Liver (tissue), 9 donors: ENCODE results near the gene PVALEF. TPM values are rescaled to one million over a fixed set of nuclear protein-coding genes. Genes with fewer than 3 reads are reported as not detected.

Source experiments
- DNase-seq: peaks from one replicate; pipeline ENCODE4 v3.0.0-alpha.2; 2017; ENCODE audit warnings: low spot score
- H3K27ac ChIP-seq, 2 donors: one replicate each; pipeline ENCODE4 v1.7.0; 2013; ENCODE audit warnings: inconsistent platforms in 2 of 2, low read length in 2 of 2, control low read depth in 1 of 2, low read depth in 1 of 2, mild to moderate bottlenecking in 1 of 2
- H3K27me3 ChIP-seq, 4 donors: one replicate each; pipeline versions ENCODE4 v1.6.1 to v1.7.0; 2013; ENCODE audit warnings: low read length in 3 of 4, inconsistent platforms in 1 of 4, mild to moderate bottlenecking in 1 of 4, moderate library complexity in 1 of 4; ENCODE audit not compliant: control insufficient read depth in 4 of 4, insufficient read depth in 4 of 4
- H3K36me3 ChIP-seq, 4 donors: one replicate each; pipeline versions ENCODE4 v1.6.1 to v1.7.0; 2013; ENCODE audit warnings: low read length in 3 of 4, mild to moderate bottlenecking in 3 of 4, low read depth in 1 of 4, moderate library complexity in 1 of 4; ENCODE audit not compliant: control insufficient read depth in 4 of 4, insufficient read depth in 3 of 4
- H3K4me1 ChIP-seq, 4 donors: one replicate each; pipeline versions ENCODE4 v1.6.1 to v1.7.0; 2013; ENCODE audit warnings: low read length in 3 of 4, mild to moderate bottlenecking in 3 of 4, moderate library complexity in 1 of 4; ENCODE audit not compliant: control insufficient read depth in 4 of 4, insufficient read depth in 4 of 4
- H3K4me3 ChIP-seq, 3 donors: one replicate each; pipeline versions ENCODE4 v1.6.1 to v1.7.0; 2013; ENCODE audit warnings: low read length in 3 of 3, control low read depth in 1 of 3, low read depth in 1 of 3, mild to moderate bottlenecking in 1 of 3
- H3K9ac ChIP-seq, 2 donors: one replicate each; pipeline ENCODE4 v1.7.0; 2013; ENCODE audit warnings: low read length in 2 of 2, mild to moderate bottlenecking in 2 of 2, moderate library complexity in 2 of 2, control low read depth in 1 of 2, low read depth in 1 of 2
- H3K9me3 ChIP-seq, 4 donors: one replicate each; pipeline versions ENCODE4 v1.6.1 to v1.7.0; 2013; ENCODE audit warnings: low read length in 3 of 4; ENCODE audit not compliant: control insufficient read depth in 4 of 4
- EGR1 ChIP-seq, 2 donors: IDR thresholded peaks; 2 replicates each; pipeline ENCODE4 v1.6.1; 2016 to 2018; ENCODE audit warnings: antibody characterized with exemption in 2 of 2, low read depth in 2 of 2
- FOXA1 ChIP-seq: IDR thresholded peaks from 2 replicates; pipeline ENCODE4 v1.6.1; 2016; ENCODE audit warnings: antibody characterized with exemption
- FOXA2 ChIP-seq: IDR thresholded peaks from 2 replicates; pipeline ENCODE4 v1.6.1; 2016; ENCODE audit warnings: antibody characterized with exemption
- GABPA ChIP-seq, 2 donors: IDR thresholded peaks in 1 of 2; conservative IDR thresholded peaks in 1 of 2; 2 replicates each; pipeline ENCODE4 v1.6.1; 2016; ENCODE audit warnings: antibody characterized with exemption in 2 of 2, mild to moderate bottlenecking in 1 of 2, moderate library complexity in 1 of 2
- HNF4G ChIP-seq: IDR thresholded peaks from 2 replicates; pipeline ENCODE4 v1.6.1; 2016; ENCODE audit warnings: antibody characterized with exemption
- JUND ChIP-seq, 2 donors: IDR thresholded peaks; 2 replicates each; pipeline ENCODE4 v1.6.1; 2016; ENCODE audit warnings: antibody characterized with exemption in 2 of 2
- NR2F2 ChIP-seq: IDR thresholded peaks from 2 replicates; pipeline ENCODE4 v1.6.1; 2016; ENCODE audit warnings: antibody characterized with exemption
- RAD21 ChIP-seq, 2 donors: IDR thresholded peaks; 2 replicates each; pipeline ENCODE4 v1.6.1; 2016; ENCODE audit warnings: antibody characterized with exemption in 2 of 2, mild to moderate bottlenecking in 2 of 2
- REST ChIP-seq: IDR thresholded peaks from 2 replicates; pipeline ENCODE4 v1.6.1; 2016; ENCODE audit warnings: antibody characterized with exemption, mild to moderate bottlenecking
- RXRA ChIP-seq, 2 donors: IDR thresholded peaks; 2 replicates each; pipeline ENCODE4 v1.6.1; 2017 to 2018; ENCODE audit warnings: antibody characterized with exemption in 2 of 2, mild to moderate bottlenecking in 1 of 2
- SP1 ChIP-seq: IDR thresholded peaks from 2 replicates; pipeline ENCODE4 v1.6.1; 2018; ENCODE audit warnings: antibody characterized with exemption, mild to moderate bottlenecking
- TAF1 ChIP-seq: conservative IDR thresholded peaks from 2 replicates; pipeline ENCODE4 v1.6.1; 2016; ENCODE audit warnings: antibody characterized with exemption, mild to moderate bottlenecking
- YY1 ChIP-seq: IDR thresholded peaks from 2 replicates; pipeline ENCODE4 v1.6.1; 2016; ENCODE audit warnings: antibody characterized with exemption, mild to moderate bottlenecking
- ZBTB33 ChIP-seq: IDR thresholded peaks from 2 replicates; pipeline ENCODE4 v1.6.1; 2016; ENCODE audit warnings: antibody characterized with exemption
- WGBS: extraction: QIAGEN DNeasy Blood & Tissue Kit; methylation state at CpG from one replicate; pipeline ENCODE4 v1.1.7; 2013; 5-methylcytosine and 5-hydroxymethylcytosine counted together
- polyA plus RNA-seq, 2 donors: library from polyadenylated mRNA; stranded (reverse) in 1 of 2; unstranded in 1 of 2; fragments of 200-250 nt in 1 of 2; fragments of >200 nt in 1 of 2; fragmentation: Nextera tagmentation in 1 of 2; extraction: Ambion mirVana in 1 of 2; gene quantifications; one replicate each; pipeline versions ENCODE4 v1.2.1 to v1.2.3, GENCODE V29; 2013 to 2015
- total RNA-seq, 2 donors: library from RNA; depleted of rRNA; stranded (reverse); fragments of >200 nt; gene quantifications; one replicate each; pipeline ENCODE4 v1.2.3, GENCODE V29; 2014
- donor health status: healthy.
- donor health status: healthy.
- donor health status: healthy.
- donor health status: healthy.
- donor health status: healthy.

Gene PVALEF
- total RNA-seq, result not detected
- not detected for polyA plus RNA-seq

- 29% methylated on average over 46 of the region's 46 CpGs for WGBS
- H3K36me3 ChIP-seq, result no peaks in the 10 kb centered on the region
- peaks cover 0 to 10% (median 2%) of the 10 kb centered on the region in 4 donors for H3K4me1 ChIP-seq
- TF ChIP-seq RXRA (IDR thresholded peaks at IDR 0.05), result no peak
- H3K9ac ChIP-seq, result no peak within 1 kb of the TSS
- no peak within 1 kb of the TSS for H3K27ac ChIP-seq
- H3K9me3 ChIP-seq, result no peaks in the 10 kb centered on the region
- peak within 1 kb of the TSS in 1 of 3 donors; percentile 43 for H3K4me3 ChIP-seq
- DNase-seq, result no peak
- no peaks in the 10 kb centered on the region for H3K27me3 ChIP-seq
Observed at GRCh38 chr17:81165246-81166032, at the start of gene PVALEF. TSS of gene PVALEF (plus strand) at chr17:81165507. CDS start at chr17:81181227, 15,720 bp downstream.

- Histone ChIP-seq H3K4me1 (peaks cover 10 to 44% (median 23%) of the 10 kb centered on the region in 4 donors), H3K36me3 (peaks cover 0 to 13% (median 0%) of the 10 kb centered on the region in 4 donors), H3K4me3 (no peak overlapping the region), H3K27ac (peak overlapping the region; percentile 2 to 28), H3K27me3 (no peaks in the 10 kb centered on the region), H3K9me3 (no peaks in the 10 kb centered on the region), H3K9ac (no peak overlapping the region)
- WGBS, result 88% methylated on average over 22 of the region's 22 CpGs
- no peak for DNase-seq
- TF ChIP-seq FOXA2 (no peak), REST (no peak), HNF4G (no peak), YY1 (no peak), TAF1 (no peak), SP1 (no peak), NR2F2 (no peak), GABPA (IDR thresholded peaks at IDR 0.05 in 1 of 2, conservative IDR thresholded peaks at IDR 0.05 in 1 of 2) (no peak), ZBTB33 (no peak), FOXA1 (no peak), RAD21 (IDR thresholded peaks at IDR 0.05) (no peak), JUND (IDR thresholded peaks at IDR 0.05) (no peak), RXRA (IDR thresholded peaks at IDR 0.05) (no peak), EGR1 (IDR thresholded peaks at IDR 0.05; ENCODE audit: low read depth in 2 of 2) (no peak)
Observed at GRCh38 chr17:81115749-81116464, 49.4 kb upstream of the PVALEF start.
